GM12892 (cell line): ENCODE data around the gene NFKB2.
A peak's percentile ranks its signal among the peaks of the same experiment; 100 is the strongest.

Experiments used
- POLR2A ChIP-seq: IDR thresholded peaks from 2 replicates; pipeline ENCODE4 v1.6.1; 2011; ENCODE audit warnings: low read depth, low read length, control low read depth
- POLR2AphosphoS5 ChIP-seq: IDR thresholded peaks from 2 replicates; pipeline ENCODE4 v1.6.1; 2011; ENCODE audit warnings: low read depth, low read length, control low read depth
- TAF1 ChIP-seq: IDR thresholded peaks from 2 replicates; pipeline ENCODE4 v1.6.1; 2011; ENCODE audit warnings: low read depth, mild to moderate bottlenecking, control low read depth, low read length, borderline replicate concordance

DNA sequence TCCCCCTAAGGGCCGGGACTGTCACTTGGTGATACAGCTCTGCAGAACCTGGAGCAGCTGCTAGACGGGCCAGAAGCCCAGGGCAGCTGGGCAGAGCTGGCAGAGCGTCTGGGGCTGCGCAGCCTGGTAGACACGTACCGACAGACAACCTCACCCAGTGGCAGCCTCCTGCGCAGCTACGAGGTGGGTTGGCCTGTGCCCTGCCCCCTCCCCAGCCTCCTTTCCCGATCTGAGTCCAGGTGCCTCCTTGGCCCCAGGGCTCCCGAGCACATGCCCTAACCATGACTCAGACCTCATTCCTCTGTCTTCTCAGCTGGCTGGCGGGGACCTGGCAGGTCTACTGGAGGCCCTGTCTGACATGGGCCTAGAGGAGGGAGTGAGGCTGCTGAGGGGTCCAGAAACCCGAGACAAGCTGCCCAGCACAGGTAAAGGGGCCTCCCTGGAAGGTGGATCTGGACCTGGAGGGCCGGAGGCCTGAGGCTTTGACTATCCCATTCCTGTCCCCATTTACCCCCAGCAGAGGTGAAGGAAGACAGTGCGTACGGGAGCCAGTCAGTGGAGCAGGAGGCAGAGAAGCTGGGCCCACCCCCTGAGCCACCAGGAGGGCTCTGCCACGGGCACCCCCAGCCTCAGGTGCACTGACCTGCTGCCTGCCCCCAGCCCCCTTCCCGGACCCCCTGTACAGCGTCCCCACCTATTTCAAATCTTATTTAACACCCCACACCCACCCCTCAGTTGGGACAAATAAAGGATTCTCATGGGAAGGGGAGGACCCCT, 6.4 kb downstream of the NFKB2 start:
- TF ChIP-seq POLR2A (peak; percentile 26; the same call in 1 of the 2 replicates), POLR2AphosphoS5 (no peak), TAF1 (no peak)
